Stimulated activated effector memory CD8-positive, alpha-beta T cell treated with anti-CD3 and anti-CD28 coated beads, Interleukin-12 subunit alpha, Interleukin-12 subunit beta, amount 100 ng/mL, for 72 hours (primary cell): ENCODE measurements around the gene WEE1.
"Not testable (repeated sequence)": the region's sequence is repeated elsewhere in the genome, so short reads cannot be mapped to it uniquely, and the experiment has no call there.

Experiments used
- ATAC-seq: fragments of 150-1000 bp; cut with Tn5 transposase; 2 replicates; pipeline ENCODE4 v1.10.0; 2021
- DNase-seq, 2 donors: peaks; one replicate each; pipeline ENCODE4 v3.0.0; 2021 to 2022; ENCODE audit warnings: low spot score in 2 of 2
- H3K27ac Mint-ChIP-seq: one replicate; pipeline ENCODE4 v1.8.0; 2022; ENCODE audit warnings: mild to moderate bottlenecking, mixed read lengths
- H3K36me3 Mint-ChIP-seq: one replicate; pipeline ENCODE4 v1.8.0; 2022; ENCODE audit warnings: mild to moderate bottlenecking, mixed read lengths
- H3K4me1 Mint-ChIP-seq: one replicate; pipeline ENCODE4 v1.8.0; 2022; ENCODE audit warnings: mixed read lengths
- H3K4me3 Mint-ChIP-seq: one replicate; pipeline ENCODE4 v1.8.0; 2022; ENCODE audit warnings: mild to moderate bottlenecking, mixed read lengths
- H3K9me3 Mint-ChIP-seq: one replicate; pipeline ENCODE4 v1.8.0; 2022; ENCODE audit warnings: mixed read lengths

WEE1 gene

GRCh38 chr11:9619004-9619403, 45.5 kb downstream of the WEE1 start:
- H3K36me3 Mint-ChIP-seq: no peaks in the 10 kb centered on the region
- H3K4me1 Mint-ChIP-seq: peaks cover 6% of the 10 kb centered on the region
- H3K27ac Mint-ChIP-seq: no peak overlapping the region
- H3K4me3 Mint-ChIP-seq: no peak overlapping the region
- ATAC-seq (no peak), DNase-seq (no peak)
- no peaks in the 10 kb centered on the region for H3K9me3 Mint-ChIP-seq

DNA sequence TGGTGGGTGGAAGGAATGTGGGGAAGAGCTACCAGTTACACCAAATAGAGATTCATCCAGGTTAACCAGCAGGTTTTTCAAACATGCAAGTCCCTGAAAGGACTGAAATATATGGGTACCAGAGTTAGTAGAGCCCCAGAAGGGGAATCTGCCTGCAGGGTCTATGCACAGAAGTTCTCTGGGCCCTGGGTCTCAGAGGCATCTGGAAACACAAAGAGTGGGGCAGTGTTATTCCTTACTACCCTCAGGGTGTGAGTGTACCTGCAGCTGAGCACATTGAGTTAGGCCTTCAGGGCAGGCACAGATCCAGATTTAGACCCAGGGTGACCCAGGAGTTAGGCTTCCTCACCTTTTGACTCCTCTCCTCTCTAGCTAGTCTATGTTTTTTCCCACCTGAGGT, 46.5 kb downstream of the WEE1 start:
- Mint-ChIP-seq H3K27ac (no peak overlapping the region), H3K9me3 (no peaks in the 10 kb centered on the region), H3K4me3 (no peak overlapping the region), H3K36me3 (no peaks in the 10 kb centered on the region), H3K4me1 (no peaks in the 10 kb centered on the region)
- DNase-seq: no peak
- no peak for ATAC-seq

DNA sequence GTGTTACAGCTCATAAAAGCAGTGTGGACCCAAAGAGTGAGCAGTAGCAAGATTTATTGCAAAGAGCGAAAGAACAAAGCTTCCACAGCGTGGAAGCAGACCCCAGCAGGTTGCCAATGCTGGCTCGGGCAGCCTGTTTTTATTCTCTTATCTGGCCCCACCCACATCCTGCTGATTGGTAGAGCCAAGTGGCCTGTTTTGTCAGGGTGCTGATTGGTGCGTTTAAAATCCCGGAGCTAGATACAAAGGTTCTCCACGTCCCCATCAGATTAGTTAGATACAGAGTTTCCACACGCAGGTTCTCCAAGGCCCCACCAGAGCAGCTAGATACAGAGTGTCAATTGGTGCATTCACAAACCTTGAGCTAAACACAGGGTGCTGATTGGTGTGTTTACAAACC, 48.9 kb downstream of the WEE1 start:
- H3K4me3 Mint-ChIP-seq, H3K9me3 Mint-ChIP-seq, H3K4me1 Mint-ChIP-seq, ATAC-seq, H3K36me3 Mint-ChIP-seq, H3K27ac Mint-ChIP-seq, DNase-seq: not testable (repeated sequence)

GRCh38 chr11:9623053-9623452, 49.6 kb downstream of the WEE1 start:
- not testable (repeated sequence) for H3K4me1 Mint-ChIP-seq, DNase-seq, H3K9me3 Mint-ChIP-seq, H3K36me3 Mint-ChIP-seq, H3K27ac Mint-ChIP-seq, ATAC-seq, H3K4me3 Mint-ChIP-seq

DNA sequence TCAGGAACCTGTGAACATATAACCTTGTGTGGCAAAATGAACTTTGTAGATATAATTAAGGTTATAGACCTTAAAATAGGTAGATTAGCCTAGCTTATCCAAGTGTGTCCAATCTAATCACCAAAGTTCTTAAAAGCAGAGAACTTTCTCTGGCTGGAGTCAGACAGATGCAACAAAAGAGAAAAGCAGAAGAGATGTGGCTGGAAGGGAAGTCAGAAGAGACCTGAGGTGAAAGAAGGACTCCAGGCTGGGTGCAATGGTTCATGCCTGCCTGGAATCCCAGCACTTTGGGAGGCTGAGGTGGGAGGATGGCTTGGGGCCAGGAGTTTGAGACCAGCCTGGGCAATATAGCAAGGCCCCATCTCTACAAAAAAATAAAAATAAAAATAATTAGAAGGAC, 51.0 kb downstream of the WEE1 start:
- ATAC-seq (no peak), DNase-seq (no peak)
- H3K27ac Mint-ChIP-seq: no peak overlapping the region
- no peak overlapping the region for H3K4me3 Mint-ChIP-seq
- no peaks in the 10 kb centered on the region for H3K4me1 Mint-ChIP-seq
- H3K9me3 Mint-ChIP-seq: no peaks in the 10 kb centered on the region
- no peaks in the 10 kb centered on the region for H3K36me3 Mint-ChIP-seq

DNA sequence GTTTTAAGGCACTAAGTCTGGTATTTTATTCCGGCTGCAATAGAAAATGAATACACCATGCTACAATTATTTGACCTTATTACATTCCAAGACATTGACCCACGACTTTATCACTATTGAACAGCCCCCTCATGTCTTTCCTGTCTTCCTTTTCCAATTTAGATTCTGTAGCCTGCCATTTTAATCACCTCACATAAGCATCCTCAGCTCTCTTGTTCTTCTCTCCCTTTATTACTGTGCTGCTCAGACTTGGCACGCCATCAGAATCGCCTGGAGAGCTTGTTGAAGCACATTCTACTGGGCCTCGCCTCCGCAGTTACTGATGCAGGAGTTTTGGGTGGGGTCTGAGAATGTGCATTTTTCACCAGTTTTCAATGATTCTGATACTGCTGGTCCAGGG, 51.7 kb downstream of the WEE1 start:
- no peaks in the 10 kb centered on the region for H3K9me3 Mint-ChIP-seq
- no peak for ATAC-seq
- no peak overlapping the region for H3K27ac Mint-ChIP-seq
- no peak overlapping the region for H3K4me3 Mint-ChIP-seq
- H3K36me3 Mint-ChIP-seq: no peaks in the 10 kb centered on the region
- H3K4me1 Mint-ChIP-seq: no peaks in the 10 kb centered on the region
- DNase-seq: no peak

- Mint-ChIP-seq H3K4me3 (no peak overlapping the region), H3K4me1 (no peaks in the 10 kb centered on the region), H3K36me3 (no peaks in the 10 kb centered on the region), H3K9me3 (no peaks in the 10 kb centered on the region), H3K27ac (no peak overlapping the region)
- DNase-seq (no peak), ATAC-seq (no peak)
These were observed 52.3 kb downstream of the WEE1 start for GRCh38 chr11:9625728-9626127.

- Mint-ChIP-seq H3K4me3 (no peak overlapping the region), H3K9me3 (no peaks in the 10 kb centered on the region), H3K27ac (no peak overlapping the region), H3K36me3 (no peaks in the 10 kb centered on the region), H3K4me1 (no peaks in the 10 kb centered on the region)
- ATAC-seq (no peak), DNase-seq (no peak)
These were observed 53.3 kb downstream of the WEE1 start for GRCh38 chr11:9626496-9627394.

DNA sequence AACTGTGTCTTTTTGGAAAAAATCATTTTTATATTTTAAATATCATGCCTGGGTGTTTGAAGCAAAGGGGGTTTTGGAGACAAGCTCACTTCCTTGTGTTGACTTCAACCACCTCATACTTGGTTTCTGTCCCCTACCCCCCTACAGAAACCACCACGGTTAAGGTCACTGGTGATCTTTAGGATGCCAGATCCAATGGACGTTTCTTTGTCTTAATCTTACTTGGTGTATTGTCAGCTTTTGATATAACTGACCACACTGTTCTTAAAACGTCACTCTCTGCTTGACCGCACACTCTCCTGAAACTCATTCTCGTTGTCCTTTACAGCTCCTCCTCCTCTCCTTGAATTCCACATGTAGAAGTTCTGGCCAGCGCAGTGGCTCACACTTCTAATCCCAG, 55.6 kb downstream of the WEE1 start:
- H3K9me3 Mint-ChIP-seq: no peaks in the 10 kb centered on the region
- H3K27ac Mint-ChIP-seq: no peak overlapping the region
- no peaks in the 10 kb centered on the region for H3K4me1 Mint-ChIP-seq
- no peak overlapping the region for H3K4me3 Mint-ChIP-seq
- no peaks in the 10 kb centered on the region for H3K36me3 Mint-ChIP-seq
- DNase-seq (no peak), ATAC-seq (no peak)

DNA sequence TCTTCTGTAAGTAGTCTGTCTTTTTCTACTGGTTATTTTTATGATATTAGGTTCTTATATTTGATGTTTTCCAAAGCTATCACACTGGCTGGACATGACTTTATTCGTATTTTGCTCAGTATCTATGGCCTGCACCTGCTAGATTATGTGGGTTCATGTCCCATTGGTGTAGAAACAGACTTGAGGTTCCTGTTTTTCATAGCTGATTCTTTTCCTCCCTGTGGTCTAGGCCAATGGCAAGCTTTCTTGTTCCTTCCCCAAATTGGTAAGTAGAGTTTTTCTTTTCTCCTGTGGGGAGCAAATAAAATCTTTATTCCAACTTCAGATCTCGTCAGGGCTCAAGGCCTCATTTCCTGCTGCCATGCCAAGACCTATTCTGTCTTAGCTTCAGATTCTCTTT, 60.2 kb downstream of the WEE1 start:
- no peak for DNase-seq
- H3K4me3 Mint-ChIP-seq: no peak overlapping the region

GRCh38 chr11:9636691-9637090, 63.2 kb downstream of the WEE1 start:
- DNase-seq (no peak), ATAC-seq (no peak)
- no peaks in the 10 kb centered on the region for H3K36me3 Mint-ChIP-seq
- H3K9me3 Mint-ChIP-seq: no peaks in the 10 kb centered on the region
- H3K4me3 Mint-ChIP-seq: no peak overlapping the region
- no peak overlapping the region for H3K27ac Mint-ChIP-seq
- no peaks in the 10 kb centered on the region for H3K4me1 Mint-ChIP-seq

More for the DNA sequence above, 60.2 kb downstream of the WEE1 start:
- no peaks in the 10 kb centered on the region for H3K4me1 Mint-ChIP-seq
- no peaks in the 10 kb centered on the region for H3K36me3 Mint-ChIP-seq
- no peaks in the 10 kb centered on the region for H3K9me3 Mint-ChIP-seq
- H3K27ac Mint-ChIP-seq: no peak overlapping the region
- no peak for ATAC-seq

GRCh38 chr11:9639099-9639498, 65.6 kb downstream of the WEE1 start:
- Mint-ChIP-seq H3K27ac (no peak overlapping the region), H3K36me3 (no peaks in the 10 kb centered on the region), H3K4me3 (no peak overlapping the region), H3K4me1 (no peaks in the 10 kb centered on the region), H3K9me3 (no peaks in the 10 kb centered on the region)
- DNase-seq (no peak), ATAC-seq (no peak)
